ENCODE measurements around the gene CDCP2.

GRCh38 chr1:54122135-54122751 is 30.6 kb downstream of the CDCP2 start:
- TF ChIP-seq POLR2AphosphoS5 (IDR thresholded peaks at IDR 0.05; ENCODE audit: low read depth) (no peak), CTCF (conservative IDR thresholded peaks at IDR 0.05; ENCODE audit: low read depth in 2 of 2) (no peak), EZH2phosphoT487 (IDR thresholded peaks at IDR 0.05; ENCODE audit: unreplicated experiment) (no peak), JUNB (IDR thresholded peaks at IDR 0.05; ENCODE audit: unreplicated experiment) (no peak), EZH2 (IDR thresholded peaks at IDR 0.05; ENCODE audit: low read depth, unreplicated experiment) (no peak), CREB1 (CRISPR knock-in tag; IDR thresholded peaks at IDR 0.05; ENCODE audit: low read depth) (no peak), NANOG (IDR thresholded peaks at IDR 0.05; ENCODE audit: borderline replicate concordance) (no peak), ZNF331 (CRISPR knock-in tag; IDR thresholded peaks at IDR 0.05; ENCODE audit: low read depth) (no peak), ETS1 (IDR thresholded peaks at IDR 0.05) (no peak), ZNF114 (CRISPR knock-in tag; IDR thresholded peaks at IDR 0.05) (no peak), STAT1 (IDR thresholded peaks at IDR 0.05; ENCODE audit: unreplicated experiment) (no peak)
- TF ChIP-seq, protein P1, sequence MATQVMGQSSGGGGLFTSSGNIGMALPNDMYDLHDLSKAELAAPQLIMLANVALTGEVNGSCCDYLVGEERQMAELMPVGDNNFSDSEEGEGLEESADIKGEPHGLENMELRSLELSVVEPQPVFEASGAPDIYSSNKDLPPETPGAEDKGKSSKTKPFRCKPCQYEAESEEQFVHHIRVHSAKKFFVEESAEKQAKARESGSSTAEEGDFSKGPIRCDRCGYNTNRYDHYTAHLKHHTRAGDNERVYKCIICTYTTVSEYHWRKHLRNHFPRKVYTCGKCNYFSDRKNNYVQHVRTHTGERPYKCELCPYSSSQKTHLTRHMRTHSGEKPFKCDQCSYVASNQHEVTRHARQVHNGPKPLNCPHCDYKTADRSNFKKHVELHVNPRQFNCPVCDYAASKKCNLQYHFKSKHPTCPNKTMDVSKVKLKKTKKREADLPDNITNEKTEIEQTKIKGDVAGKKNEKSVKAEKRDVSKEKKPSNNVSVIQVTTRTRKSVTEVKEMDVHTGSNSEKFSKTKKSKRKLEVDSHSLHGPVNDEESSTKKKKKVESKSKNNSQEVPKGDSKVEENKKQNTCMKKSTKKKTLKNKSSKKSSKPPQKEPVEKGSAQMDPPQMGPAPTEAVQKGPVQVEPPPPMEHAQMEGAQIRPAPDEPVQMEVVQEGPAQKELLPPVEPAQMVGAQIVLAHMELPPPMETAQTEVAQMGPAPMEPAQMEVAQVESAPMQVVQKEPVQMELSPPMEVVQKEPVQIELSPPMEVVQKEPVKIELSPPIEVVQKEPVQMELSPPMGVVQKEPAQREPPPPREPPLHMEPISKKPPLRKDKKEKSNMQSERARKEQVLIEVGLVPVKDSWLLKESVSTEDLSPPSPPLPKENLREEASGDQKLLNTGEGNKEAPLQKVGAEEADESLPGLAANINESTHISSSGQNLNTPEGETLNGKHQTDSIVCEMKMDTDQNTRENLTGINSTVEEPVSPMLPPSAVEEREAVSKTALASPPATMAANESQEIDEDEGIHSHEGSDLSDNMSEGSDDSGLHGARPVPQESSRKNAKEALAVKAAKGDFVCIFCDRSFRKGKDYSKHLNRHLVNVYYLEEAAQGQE (IDR thresholded peaks at IDR 0.05; ENCODE audit: unreplicated experiment) = no peak
- TF ChIP-seq, protein P2, sequence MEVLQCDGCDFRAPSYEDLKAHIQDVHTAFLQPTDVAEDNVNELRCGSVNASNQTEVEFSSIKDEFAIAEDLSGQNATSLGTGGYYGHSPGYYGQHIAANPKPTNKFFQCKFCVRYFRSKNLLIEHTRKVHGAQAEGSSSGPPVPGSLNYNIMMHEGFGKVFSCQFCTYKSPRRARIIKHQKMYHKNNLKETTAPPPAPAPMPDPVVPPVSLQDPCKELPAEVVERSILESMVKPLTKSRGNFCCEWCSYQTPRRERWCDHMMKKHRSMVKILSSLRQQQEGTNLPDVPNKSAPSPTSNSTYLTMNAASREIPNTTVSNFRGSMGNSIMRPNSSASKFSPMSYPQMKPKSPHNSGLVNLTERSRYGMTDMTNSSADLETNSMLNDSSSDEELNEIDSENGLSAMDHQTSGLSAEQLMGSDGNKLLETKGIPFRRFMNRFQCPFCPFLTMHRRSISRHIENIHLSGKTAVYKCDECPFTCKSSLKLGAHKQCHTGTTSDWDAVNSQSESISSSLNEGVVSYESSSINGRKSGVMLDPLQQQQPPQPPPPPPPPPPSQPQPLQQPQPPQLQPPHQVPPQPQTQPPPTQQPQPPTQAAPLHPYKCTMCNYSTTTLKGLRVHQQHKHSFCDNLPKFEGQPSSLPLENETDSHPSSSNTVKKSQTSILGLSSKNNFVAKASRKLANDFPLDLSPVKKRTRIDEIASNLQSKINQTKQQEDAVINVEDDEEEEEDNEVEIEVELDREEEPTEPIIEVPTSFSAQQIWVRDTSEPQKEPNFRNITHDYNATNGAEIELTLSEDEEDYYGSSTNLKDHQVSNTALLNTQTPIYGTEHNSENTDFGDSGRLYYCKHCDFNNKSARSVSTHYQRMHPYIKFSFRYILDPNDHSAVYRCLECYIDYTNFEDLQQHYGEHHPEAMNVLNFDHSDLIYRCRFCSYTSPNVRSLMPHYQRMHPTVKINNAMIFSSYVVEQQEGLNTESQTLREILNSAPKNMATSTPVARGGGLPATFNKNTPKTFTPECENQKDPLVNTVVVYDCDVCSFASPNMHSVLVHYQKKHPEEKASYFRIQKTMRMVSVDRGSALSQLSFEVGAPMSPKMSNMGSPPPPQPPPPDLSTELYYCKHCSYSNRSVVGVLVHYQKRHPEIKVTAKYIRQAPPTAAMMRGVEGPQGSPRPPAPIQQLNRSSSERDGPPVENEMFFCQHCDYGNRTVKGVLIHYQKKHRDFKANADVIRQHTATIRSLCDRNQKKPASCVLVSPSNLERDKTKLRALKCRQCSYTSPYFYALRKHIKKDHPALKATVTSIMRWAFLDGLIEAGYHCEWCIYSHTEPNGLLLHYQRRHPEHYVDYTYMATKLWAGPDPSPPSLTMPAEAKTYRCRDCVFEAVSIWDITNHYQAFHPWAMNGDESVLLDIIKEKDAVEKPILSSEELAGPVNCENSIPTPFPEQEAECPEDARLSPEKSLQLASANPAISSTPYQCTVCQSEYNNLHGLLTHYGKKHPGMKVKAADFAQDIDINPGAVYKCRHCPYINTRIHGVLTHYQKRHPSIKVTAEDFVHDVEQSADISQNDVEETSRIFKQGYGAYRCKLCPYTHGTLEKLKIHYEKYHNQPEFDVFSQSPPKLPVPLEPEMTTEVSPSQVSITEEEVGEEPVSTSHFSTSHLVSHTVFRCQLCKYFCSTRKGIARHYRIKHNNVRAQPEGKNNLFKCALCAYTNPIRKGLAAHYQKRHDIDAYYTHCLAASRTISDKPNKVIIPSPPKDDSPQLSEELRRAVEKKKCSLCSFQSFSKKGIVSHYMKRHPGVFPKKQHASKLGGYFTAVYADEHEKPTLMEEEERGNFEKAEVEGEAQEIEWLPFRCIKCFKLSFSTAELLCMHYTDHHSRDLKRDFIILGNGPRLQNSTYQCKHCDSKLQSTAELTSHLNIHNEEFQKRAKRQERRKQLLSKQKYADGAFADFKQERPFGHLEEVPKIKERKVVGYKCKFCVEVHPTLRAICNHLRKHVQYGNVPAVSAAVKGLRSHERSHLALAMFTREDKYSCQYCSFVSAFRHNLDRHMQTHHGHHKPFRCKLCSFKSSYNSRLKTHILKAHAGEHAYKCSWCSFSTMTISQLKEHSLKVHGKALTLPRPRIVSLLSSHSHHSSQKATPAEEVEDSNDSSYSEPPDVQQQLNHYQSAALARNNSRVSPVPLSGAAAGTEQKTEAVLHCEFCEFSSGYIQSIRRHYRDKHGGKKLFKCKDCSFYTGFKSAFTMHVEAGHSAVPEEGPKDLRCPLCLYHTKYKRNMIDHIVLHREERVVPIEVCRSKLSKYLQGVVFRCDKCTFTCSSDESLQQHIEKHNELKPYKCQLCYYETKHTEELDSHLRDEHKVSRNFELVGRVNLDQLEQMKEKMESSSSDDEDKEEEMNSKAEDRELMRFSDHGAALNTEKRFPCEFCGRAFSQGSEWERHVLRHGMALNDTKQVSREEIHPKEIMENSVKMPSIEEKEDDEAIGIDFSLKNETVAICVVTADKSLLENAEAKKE (CRISPR knock-in tag; IDR thresholded peaks at IDR 0.05) = no peak

Data from GM23338 (cell line).